Germinal center (tissue), 1 donor: Measurements from ENCODE around the gene PTPRG.
"Not testable (repeated sequence)": the region's sequence is repeated elsewhere in the genome, so short reads cannot be mapped to it uniquely, and the experiment has no call there.

Source experiments
- DNase-seq: peaks from one replicate; pipeline ENCODE4 v3.0.0; 2012; ENCODE audit warnings: mixed read lengths, low spot score

Gene PTPRG

DNA sequence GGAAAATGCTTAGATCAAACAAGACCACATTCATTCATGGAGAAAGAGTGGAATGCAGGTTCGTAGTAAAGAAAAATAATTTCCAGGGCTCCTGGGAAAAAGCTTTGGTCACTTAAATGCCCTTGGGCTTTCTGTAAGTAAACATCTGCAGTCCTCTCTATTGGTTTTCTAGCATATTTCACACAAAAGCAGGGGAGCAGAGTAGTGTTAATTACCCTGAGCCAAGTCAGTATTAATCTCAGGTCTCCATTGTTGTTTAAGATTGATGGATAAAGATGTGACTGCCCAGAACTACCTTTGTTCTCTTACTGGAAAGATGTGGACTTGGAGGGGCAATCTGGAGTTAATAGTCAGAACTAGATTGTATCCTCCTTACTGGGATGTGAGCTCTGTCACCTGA, 242.6 kb downstream of the PTPRG start:
- DNase-seq = no peak

DNA sequence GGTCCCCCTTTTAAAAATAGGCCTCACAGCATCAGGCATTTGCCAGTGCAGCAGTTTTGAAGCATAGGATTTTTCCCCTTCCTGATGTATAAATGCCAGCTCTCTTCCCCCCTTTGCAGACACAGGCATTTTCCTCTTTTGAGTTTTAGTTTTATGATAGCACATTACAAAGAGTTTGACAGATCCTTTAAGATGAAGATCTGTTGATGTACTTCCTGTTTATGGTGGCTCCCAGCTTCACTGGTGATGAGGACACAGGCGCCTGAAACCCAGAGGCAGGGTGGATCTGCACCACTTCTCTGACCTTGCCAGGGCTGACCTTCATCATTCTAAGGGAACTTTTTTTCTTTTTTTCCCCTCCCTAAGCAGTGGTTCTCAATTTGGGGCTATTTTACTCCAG, 243.4 kb downstream of the PTPRG start:
- DNase-seq = no peak

DNA sequence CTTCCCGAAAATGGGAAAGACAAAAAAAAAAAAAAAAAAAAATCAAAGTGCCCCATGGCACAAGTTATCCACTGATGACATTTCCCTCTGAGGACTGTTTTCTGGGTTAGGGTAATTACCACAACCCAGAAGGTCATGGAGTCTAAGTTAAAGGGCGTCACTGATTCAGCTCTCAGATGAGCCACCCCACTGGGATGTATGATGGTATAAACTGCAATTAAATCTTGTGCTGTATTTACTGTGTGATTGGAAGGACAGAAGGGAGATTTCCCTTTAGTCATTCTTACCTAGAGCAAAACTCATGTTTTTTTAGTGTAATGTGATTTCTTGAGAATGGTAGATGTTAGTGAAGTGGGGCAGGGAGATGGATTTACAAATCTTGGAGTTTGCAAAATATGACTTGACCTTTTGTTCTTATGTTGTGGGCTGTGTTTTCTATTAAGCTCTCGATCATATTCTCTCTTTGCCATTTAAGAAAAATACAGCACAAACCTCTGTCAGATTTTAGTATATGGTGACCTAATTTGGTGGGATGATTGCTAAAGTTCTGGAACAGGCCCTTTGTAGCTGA, 244.2 kb downstream of the PTPRG start:
- no peak for DNase-seq

DNA sequence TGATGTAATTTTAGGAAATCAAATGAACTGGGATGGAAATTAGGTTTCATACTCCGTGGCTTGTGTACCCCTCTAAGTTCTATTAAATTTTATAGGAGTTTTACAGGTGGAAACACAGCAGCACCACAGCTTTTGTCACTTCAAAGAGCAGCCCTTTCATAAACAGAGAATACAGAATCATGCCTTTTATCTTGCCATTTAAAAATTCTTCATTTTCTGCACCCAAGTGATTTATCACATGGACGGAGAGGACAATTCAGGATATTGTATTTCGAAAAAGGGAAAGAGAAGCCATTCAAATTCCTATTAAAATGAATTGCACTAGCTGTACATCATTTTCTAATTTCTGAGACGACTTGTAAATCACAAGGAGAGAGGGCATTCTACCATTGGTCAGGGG, 245.4 kb downstream of the PTPRG start:
- DNase-seq = no peak

DNA sequence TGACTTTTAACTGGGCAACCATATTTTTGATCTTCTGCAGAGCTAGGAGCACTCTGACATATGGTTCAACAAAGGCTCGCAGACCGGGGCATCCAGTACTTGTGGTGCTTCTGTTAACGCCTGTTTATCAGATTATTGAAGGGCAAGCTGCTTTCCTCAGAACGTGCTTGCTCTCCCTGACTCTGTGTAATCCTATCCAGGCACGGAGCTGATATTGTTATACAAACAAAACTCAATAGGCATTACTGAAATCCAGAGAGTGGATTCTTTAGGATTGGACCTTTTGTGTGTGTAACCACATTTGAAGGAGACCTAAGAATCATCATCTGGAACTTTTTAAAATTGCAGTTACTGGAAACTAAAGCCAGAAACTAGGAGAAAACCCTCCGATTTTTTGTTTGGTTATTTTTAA, 246.5 kb downstream of the PTPRG start:
- DNase-seq = no peak

DNA sequence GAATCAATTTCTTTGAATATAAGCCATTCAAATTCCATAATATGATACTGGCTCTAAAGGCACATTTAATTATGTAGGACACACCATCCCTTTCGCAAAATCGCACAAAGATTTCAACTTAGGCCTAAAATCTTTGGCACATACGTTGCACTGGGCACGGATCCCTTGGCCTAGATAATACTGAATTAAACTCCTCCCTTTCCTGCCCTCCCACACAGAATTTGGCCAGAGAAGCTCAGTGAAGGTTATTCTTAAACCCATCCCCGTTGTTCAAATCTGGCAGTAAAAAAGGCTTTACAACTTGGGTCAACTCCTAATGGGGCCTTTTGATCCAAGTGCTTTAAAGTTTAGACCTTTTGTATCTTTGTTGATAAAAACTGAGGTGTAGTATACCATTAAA, 247.2 kb downstream of the PTPRG start:
- DNase-seq = no peak

DNA sequence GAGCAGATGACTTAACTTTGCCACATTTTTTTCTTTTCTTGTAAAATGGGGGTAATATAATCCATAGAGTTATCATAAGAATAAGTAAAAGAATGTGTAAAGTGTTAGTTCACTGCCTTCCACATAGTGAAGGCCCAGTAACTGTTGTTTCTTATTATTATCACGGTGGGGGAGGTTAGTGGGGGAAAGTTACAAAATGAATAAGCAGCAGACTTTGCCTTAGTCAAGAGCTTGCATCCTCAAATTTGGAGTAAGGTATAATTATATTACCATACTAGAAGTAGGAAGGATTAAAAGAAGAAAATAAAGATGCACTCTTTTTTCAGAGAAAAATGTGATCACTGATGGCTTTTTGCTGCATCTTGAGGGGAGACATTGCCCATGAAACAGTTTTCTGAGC, 247.6 kb downstream of the PTPRG start:
- no peak for DNase-seq

DNA sequence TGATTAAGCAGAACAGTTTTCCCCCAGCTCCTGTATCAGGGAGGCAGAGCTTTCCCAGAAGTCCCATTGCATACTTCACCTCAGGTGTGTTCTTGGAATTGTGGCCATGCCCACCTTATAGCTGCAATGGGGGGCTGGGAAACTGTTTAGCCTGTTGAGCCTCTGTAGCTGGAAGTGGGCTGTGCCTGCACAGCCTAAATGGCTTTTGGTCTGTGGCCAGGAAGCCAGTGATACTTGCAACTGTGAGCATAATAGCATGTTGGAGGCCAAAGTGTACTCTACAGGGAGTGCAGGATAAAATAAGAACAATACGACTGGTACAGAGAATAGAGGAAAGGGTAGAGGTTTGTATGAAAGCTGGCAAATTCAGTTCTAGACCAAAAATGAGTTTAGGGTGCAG, 248.5 kb downstream of the PTPRG start:
- no peak for DNase-seq

DNA sequence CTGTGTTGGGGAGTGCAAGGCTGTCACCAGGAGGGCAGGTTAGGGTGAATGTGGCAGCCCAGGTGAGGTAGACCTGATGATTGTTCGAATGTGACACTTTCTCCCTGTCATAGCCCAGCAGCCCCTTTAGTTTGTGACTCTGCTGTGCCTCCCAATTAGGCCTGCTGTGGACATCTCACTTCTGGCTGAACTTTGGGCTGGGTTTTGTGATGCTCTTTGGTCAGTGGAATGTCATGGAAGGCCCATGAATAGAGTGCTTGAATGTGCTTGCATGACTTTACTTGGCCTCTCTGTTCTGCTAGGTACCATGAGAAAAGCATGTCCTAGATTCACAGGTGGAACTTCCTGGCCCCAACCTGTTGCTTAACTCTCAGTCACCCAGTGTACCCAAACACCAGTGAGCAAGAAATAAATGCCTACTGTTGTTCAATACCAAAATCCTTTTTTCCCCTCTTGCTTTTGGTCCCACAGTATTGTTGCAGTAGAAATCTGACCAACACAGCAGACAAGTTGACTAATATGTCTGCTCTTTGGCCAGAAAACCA, 249.7 kb downstream of the PTPRG start:
- no peak for DNase-seq

DNA sequence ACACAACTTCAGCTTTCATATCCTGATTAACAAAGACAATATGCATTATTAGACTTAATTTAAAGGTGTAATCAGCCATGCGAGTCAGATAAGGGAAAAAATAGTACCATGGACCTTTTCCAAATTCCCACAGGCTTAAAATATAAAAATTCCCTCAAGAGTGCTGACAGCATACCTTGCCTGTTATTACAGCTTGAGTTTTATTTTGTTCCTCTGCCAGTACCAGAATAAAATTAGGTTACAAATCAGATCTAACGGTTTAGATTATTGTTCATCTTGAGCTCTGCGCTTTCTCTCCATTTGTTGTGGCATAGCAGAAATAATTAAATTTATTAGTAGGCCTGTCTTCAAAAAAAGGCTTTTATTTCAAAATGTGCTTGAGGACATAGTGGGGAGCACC, 250.3 kb downstream of the PTPRG start:
- no peak for DNase-seq

DNA sequence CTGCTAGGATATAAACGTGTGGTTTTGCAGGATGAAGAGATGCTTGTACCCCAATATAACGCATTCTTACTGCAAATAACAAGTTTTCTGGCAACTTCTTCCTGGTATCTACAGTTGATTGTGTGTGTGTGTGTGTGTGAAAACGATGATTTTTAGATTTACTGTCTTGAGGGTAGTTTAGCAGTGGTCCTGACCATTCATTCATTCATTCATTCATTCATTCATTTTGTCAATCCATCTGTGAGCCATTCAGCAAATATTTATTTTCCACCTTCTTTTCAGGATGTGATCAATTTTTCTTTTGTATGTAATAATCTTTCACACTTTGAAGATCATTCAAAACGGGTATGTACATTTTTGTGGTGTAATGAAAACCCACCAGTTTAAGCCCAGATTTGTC, 250.7 kb downstream of the PTPRG start:
- no peak for DNase-seq

DNA sequence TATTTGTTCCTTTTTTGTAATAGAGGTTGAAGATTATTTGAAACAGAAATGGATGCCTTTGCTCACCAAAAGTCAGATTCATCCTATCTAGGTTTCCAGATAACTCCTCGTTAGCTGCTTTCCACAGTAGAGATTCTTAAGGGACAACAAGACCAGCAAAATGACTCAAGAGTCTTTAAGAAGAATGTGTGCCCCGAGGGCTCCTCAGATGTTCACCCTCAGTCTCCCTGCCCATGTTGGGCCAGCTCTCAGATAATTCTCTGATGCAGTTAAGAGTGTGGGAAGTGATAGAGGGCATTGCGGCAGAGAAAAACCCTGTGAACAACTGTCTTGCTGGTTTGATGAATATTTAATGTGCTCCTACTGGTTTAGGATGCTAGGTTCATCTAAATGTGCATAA, 251.1 kb downstream of the PTPRG start:
- no peak for DNase-seq

DNA sequence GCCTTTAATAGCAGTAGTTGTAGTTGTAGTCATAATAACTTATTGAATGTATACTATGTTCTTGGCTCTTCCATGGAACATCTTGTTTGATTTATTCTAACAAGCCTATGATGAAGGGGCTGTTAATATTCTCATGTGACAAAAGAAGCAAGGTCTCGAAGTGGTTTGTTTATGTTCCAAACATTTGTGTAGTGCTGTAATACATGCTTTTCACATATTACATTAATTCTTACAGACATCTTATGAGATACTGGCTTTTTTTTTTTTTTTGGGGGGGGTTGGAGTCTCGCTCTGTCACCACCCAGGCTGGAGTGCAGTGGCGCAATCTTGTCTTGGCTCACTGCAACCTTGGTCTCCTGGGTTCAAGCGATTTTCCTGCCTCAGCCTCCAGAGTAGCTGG, 252.3 kb downstream of the PTPRG start:
- no peak for DNase-seq

DNA sequence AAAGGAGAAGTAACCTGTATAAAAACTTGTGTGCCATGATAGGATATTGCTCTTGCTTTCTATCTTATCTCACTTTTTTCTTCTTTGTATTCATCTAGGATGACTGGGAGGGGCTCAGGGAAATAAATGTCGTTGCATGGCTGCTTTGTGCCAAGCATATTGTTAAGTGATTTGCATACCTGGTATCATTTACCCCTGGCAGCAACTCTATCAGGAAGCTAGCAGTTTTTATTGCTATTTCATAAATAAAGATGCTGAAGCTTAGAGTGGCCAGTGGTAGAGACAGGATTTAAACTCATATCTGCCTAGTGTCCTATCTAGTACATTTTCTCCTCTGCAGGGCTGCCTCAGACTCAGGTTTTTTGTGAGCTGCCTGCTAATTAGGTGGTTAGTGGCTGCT, 253.3 kb downstream of the PTPRG start:
- DNase-seq = no peak

DNA sequence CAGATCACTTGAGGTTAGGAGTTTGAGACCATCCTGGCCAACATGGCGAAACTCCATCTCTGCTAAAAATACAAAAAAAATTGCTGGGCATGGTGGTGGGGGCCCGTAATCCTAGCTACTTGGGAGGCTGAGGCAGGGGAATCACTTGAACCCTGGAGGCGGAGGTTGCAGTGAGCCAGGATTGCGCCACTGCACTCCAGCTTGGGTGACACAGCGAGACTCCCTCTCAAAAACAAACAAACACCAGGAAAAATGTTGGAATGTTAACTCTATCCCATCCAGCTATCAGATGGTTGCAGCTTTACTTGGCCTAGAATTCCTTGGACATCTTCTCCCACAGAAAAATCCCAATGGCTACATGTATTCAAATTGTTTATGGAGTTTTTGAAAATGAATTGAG, 254.9 kb downstream of the PTPRG start:
- not testable (repeated sequence) for DNase-seq

DNA sequence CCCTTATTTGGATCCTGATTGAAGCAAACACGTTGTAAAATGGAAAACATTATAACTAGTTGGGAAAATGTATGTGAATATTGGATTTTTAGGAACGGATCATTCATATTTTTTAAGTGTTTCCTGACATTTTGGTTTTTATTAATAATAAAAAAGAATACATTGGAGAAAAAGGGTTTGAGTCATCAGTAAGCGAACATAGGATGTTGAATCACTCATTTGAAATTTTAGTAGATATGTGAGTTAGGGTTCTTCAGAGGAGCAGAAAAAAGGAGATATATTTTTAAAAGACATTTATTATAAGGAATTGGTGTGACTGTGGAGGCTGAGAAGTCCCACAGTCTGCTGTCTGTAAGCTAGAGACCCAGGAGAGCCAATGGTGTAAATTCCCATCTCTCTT, 258.5 kb downstream of the PTPRG start:
- DNase-seq = no peak

DNA sequence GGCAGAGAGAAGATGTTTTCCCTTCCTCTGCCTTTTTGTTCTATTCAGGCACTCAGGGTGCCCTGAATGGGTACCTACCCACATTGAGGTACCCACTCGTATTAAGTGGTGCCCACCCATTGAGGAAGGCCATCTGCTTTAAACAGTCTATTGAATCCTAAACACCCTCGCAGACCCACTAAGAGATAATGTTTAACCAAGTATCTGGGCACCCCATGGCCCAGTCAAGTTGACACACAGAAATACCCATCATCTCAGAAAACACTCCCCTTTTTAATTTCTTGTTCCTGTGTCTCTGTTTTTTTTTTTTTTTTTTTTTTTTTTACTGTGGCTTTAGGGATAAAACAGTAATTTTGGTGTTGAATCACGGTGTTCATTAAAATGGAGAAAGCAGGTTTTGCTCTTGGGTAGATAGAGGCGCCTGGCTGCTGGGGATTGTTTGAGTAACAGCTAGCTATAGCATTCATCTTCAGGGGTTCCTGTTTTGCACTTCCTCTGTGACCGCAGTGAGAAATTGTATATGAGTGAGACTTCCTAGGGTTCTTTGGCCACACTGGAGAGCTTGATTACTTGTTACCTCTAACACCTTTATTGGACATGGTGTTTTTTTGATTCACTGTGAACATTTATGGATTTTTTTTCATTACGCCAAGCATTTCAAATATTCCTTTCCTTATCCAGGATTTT, 259.1 kb downstream of the PTPRG start:
- DNase-seq = no peak

DNA sequence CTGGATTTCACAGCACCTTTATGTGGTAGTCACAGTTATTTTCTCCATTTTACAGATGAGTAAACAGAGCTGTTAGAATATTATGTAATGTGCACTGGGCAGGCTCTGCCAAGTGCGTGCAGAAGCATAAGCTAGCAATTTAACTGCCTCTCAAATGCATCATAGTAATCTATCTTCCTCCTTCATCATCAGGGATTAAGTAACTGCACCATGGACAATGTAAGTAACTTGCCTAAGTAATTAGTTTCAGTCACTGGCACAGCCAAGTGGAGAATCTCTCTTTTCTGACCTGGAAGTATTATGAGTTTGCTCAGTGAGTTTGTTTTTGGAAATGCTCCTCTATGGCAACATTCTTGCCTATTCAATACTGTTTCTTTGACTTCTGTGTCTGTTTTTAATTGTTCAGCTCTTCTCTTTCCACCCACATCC, 260.5 kb downstream of the PTPRG start:
- no peak for DNase-seq

DNA sequence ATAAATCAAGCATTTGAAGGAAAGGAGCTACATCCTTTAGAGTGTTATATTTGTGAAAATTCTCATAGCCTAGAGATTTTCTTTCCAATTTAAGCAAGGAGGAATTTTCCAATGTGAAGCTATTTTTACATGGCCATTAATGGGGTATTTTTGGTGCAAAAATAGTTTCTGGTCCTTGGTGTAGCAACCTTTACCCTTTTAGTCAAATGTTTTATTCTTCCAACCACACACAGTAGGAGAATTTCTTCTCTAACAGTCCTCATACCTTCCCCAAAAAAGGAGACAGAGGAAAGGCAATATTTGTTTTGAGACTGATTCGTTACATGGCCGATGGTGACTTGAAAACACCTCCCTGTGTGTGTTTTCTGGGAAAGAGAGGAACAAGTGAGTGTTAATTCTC, 261.2 kb downstream of the PTPRG start:
- no peak for DNase-seq

DNA sequence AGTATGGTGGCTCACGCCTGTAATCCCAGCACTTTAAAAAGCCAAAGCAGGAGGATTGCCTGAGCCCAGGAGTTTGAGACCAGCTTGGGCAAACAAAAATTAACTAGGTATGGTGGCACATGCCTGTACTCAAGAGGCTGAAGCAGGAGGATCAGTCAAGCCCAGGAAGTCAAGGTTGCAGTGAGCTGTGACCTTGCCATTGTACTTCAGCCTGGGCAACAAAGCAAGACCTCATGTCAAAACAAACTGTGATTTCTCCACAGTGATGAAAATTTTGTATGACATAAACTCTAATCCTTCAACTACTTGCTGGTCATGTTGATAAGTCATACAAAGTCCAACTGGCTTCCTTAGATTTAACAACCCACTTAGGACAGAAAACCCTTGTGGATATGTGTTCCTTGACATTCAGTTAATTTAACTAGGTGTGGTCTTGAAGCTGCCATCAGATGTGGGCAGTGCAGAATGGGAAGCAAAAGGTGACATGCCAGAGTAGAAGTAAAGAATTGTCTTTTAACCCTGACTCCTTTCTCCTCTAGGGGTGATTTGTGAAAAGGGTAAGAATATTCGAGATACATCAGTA, 263.3 kb downstream of the PTPRG start:
- DNase-seq = no peak

DNA sequence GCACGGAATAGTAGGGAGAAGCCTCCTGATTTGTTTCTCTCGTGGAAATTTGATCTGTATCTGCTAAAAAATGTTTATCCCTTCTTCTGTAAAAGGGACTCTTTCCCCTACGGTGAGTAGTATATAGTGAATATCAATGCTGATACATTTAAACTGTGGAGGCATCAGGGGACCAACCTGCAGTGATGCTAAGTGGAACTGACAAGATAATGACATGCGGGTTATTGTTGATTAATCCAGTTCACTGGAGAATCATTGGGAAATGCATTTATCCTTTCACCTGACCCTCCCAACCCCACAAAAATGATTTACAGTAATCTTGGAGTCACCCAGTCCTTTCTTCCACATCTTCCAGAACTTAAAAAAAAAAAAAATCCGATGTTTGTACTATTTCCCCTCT, 264.8 kb downstream of the PTPRG start:
- DNase-seq = no peak

DNA sequence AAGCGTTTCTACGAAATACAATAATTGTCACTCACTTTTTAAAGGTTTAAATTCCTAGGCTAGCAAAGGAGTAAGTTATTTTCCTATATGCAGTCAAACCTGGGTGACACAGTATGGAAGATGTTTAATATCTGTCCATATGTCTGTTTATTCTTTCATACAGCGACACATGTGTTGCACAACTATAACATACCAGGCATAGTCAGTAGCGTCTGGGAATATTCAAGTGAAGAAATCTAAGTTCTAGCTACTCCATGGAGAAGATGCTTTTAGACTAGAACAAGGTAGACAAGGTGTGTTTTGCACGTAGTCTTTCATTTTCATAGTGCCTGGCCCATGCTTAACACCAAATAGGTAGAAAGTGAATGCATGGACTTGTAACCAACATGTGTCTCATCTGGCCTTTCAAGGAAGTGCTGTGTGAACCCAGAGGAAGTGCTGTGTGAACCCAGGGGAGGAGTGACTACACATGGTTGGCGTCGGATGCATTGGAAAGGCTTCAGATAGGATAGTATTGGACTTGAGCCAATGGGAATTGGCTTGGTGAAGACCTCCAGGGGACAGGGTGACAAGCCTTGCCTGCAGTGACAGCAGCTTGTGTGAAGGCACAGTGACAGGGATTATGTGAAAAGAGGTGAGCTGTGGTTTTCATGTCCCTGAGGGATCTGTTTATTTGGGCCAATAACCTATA, 267.0 kb downstream of the PTPRG start:
- DNase-seq = no peak
